Right atrium auricular region (tissue), 2 donors: ENCODE measurements around the gene INPP5J. TPM values are rescaled to one million over a fixed set of nuclear protein-coding genes. Genes with fewer than 3 reads are reported as not detected.
"Not testable (repeated sequence)": the region's sequence is repeated elsewhere in the genome, so short reads cannot be mapped to it uniquely, and the experiment has no call there.

ENCODE experiments used
- DNase-seq: peaks from one replicate; pipeline ENCODE4 v3.0.0-alpha.2; 2019; ENCODE audit warnings: low spot score
- H3K27ac ChIP-seq, 2 donors: fragments of 200-600 bp; sonication (generic); 1 replicate in 1 of 2; 2 replicates in 1 of 2; pipeline ENCODE4 v1.5.1; 2016 to 2019
- H3K27me3 ChIP-seq, 2 donors: fragments of 200-600 bp; sonication (generic); one replicate each; pipeline versions ENCODE4 v1.5.1 to v1.6.0; 2017 to 2019
- H3K36me3 ChIP-seq: fragments of 200-600 bp; sonication (generic); one replicate; pipeline ENCODE4 v1.5.1; 2016
- H3K4me1 ChIP-seq, 2 donors: fragments of 200-600 bp; sonication (generic); one replicate each; pipeline versions ENCODE4 v1.5.1 to v1.6.0; 2017 to 2019
- H3K4me3 ChIP-seq, 2 donors: fragments of 200-600 bp; sonication (generic); 1 replicate in 1 of 2; 2 replicates in 1 of 2; pipeline ENCODE4 v1.5.1; 2017 to 2019; ENCODE audit warnings: mild to moderate bottlenecking in 1 of 2, moderate library complexity in 1 of 2
- H3K9me3 ChIP-seq, 2 donors: fragments of 200-600 bp; sonication (generic); one replicate each; pipeline ENCODE4 v1.5.1; 2019
- CTCF ChIP-seq, 2 donors: fragments of 200-600 bp; sonication (generic); IDR thresholded peaks; one replicate each; pipeline ENCODE4 v1.5.1; 2019; ENCODE audit warnings: antibody characterized with exemption in 2 of 2
- total RNA-seq, 2 donors: library from RNA; depleted of rRNA; stranded (reverse); fragments of >200 nt; gene quantifications; one replicate each; pipeline ENCODE4 v1.1.0, GENCODE V29; 2016

The INPP5J gene
- total RNA-seq, 2 donors from 2014 or later, result 17.6 to 26.3 TPM

DNA sequence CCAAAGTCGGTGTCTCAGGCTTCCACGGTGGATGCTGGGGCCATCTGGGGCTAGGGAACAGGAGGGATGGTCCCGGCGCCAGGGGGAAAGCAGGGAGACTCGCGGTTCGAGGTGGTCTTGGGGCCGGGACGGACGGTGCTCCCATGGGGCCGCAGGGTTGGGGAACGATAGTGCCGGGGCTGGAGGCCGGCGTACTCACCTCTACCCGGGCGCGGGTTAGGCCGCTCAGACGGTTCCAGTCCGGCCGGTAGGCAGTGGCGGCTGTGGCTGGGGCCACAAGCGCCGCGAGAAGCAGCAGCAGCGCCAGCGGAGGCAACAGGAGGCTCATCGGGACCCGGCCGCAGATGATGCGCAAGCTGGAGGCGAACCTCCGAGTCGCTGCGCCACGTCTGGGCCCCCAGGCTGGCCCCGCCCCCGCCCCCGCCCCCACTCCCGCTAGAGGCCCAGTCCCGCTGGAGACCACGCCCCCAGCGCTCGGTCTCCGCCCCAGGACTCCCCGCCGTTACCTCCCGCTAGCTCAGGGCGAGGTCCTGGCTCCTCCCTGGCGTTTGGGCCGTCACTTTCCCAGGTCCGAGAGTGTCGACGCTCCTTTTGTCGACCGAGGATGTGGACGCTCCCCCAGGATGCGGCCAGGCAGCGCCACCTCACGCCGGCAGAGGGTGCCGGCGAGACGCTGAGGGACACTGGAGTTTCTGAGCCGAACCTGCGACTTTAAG lies 15.4 kb upstream of the INPP5J start, which contains the start of gene SELENOM:
SELENOM (minus strand) TSS at position 391 of the 716 bp plus-strand sequence; CDS start at position 328, 63 bp downstream.
- Histone ChIP-seq H3K27ac (peak within 1 kb of the TSS; percentile 94 to 98), H3K4me1 (peaks cover 0 to 38% of the 10 kb centered on the region in 2 donors), H3K9me3 (no peaks in the 10 kb centered on the region), H3K36me3 (peaks cover 7% of the 10 kb centered on the region), H3K4me3 (peak within 1 kb of the TSS; percentile 68 to 83), H3K27me3 (no peaks in the 10 kb centered on the region)
- DNase-seq, result peak; percentile 98
- TF ChIP-seq CTCF (IDR thresholded peaks at IDR 0.05), result peak; percentile 89 to 96

- H3K27ac ChIP-seq, result peak overlapping the region; percentile 94 to 98
- TF ChIP-seq CTCF (IDR thresholded peaks at IDR 0.05), result peak in 1 of 2 donors; percentile 34
- H3K4me3 ChIP-seq, result peak overlapping the region; percentile 32 to 68
- no peak for DNase-seq
- H3K9me3 ChIP-seq, result no peaks in the 10 kb centered on the region
- peaks cover 7% of the 10 kb centered on the region for H3K36me3 ChIP-seq
- no peaks in the 10 kb centered on the region for H3K27me3 ChIP-seq
- H3K4me1 ChIP-seq, result peaks cover 0 to 35% of the 10 kb centered on the region in 2 donors
Observed at GRCh38 chr22:31107894-31108218, 14.9 kb upstream of the INPP5J start.

- not testable (repeated sequence) for H3K27ac ChIP-seq, H3K4me3 ChIP-seq, DNase-seq, H3K4me1 ChIP-seq, H3K9me3 ChIP-seq, H3K36me3 ChIP-seq, H3K27me3 ChIP-seq
Observed at GRCh38 chr22:31112547-31113091, 10.1 kb upstream of the INPP5J start.

DNA sequence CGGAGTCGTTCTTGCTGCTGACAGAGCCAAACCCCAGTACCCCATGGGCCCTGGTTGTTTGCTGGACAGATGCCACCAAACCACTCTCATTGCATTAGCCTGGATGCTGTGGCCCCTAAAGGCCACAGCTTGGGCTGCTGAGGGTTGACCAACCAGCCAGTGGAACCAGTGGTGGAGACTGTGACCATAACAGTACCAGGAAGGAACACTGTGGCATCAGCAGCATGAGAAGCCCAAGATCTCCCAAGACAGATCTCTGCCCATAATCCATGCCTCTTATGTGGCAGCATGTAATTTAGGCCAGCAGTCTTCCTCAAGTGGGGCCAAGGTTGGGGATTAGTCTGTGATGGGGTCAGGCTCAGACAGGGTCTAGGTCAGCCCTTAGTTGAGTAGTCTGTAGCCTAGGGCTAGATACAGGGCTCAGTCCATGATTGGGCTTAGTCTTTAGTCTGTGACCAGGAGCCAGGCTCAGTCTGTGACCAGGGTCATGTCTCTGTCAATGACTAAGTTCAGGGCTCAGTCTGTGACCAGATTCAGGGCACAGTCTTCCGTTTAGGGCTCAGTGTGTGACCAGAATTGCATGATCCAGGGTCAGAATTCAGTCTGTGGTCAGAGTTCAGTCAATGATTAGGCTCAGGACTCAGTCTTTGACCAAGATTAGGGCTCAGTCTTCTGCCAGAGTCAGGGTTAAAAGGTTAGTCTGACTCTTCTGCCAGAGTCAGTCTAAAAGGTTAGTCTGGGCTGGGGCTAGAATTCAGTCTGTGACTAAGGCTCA lies 4.5 kb upstream of the INPP5J start:
- DNase-seq, result no peak
- TF ChIP-seq CTCF (IDR thresholded peaks at IDR 0.05), result no peak
- no peak overlapping the region for H3K4me3 ChIP-seq
- H3K27me3 ChIP-seq, result no peaks in the 10 kb centered on the region
- H3K9me3 ChIP-seq, result no peaks in the 10 kb centered on the region
- no peaks in the 10 kb centered on the region for H3K36me3 ChIP-seq
- peaks cover 0 to 42% of the 10 kb centered on the region in 2 donors for H3K4me1 ChIP-seq
- H3K27ac ChIP-seq, result peak overlapping the region; percentile 86 to 95

- no peaks in the 10 kb centered on the region for H3K9me3 ChIP-seq
- H3K4me1 ChIP-seq, result peaks cover 0 to 51% of the 10 kb centered on the region in 2 donors
- peak overlapping the region; percentile 86 to 95 for H3K27ac ChIP-seq
- TF ChIP-seq CTCF (IDR thresholded peaks at IDR 0.05), result no peak
- no peaks in the 10 kb centered on the region for H3K27me3 ChIP-seq
- no peak for DNase-seq
- no peaks in the 10 kb centered on the region for H3K36me3 ChIP-seq
- H3K4me3 ChIP-seq, result no peak overlapping the region
Observed at GRCh38 chr22:31119026-31119717, 3.6 kb upstream of the INPP5J start.
